Glutamatergic neuron (in vitro differentiated cells): ENCODE measurements around the gene RD3L. TPM values are rescaled to one million over a fixed set of nuclear protein-coding genes. Genes with fewer than 3 reads are reported as not detected.

Experiments used
- DNase-seq: peaks from one replicate; pipeline ENCODE4 v3.0.0; 2022
- H3K27ac Mint-ChIP-seq: one replicate; pipeline ENCODE4 v1.8.0; 2020; ENCODE audit warnings: mild to moderate bottlenecking, mixed read lengths, inconsistent platforms; ENCODE audit not compliant: unreplicated experiment
- H3K27me3 Mint-ChIP-seq: one replicate; pipeline ENCODE4 v1.8.0; 2020; ENCODE audit warnings: mild to moderate bottlenecking, moderate library complexity, mixed read lengths, inconsistent platforms; ENCODE audit not compliant: unreplicated experiment
- H3K36me3 Mint-ChIP-seq: one replicate; pipeline ENCODE4 v1.8.0; 2020; ENCODE audit warnings: mild to moderate bottlenecking, mixed read lengths, inconsistent platforms; ENCODE audit not compliant: unreplicated experiment
- H3K4me1 Mint-ChIP-seq: one replicate; pipeline ENCODE4 v1.8.0; 2020; ENCODE audit warnings: mild to moderate bottlenecking, low read depth, mixed read lengths, inconsistent platforms; ENCODE audit not compliant: unreplicated experiment
- H3K4me3 Mint-ChIP-seq: one replicate; pipeline ENCODE4 v1.8.0; 2020; ENCODE audit warnings: mild to moderate bottlenecking, mixed read lengths, inconsistent platforms; ENCODE audit not compliant: unreplicated experiment
- H3K9me3 Mint-ChIP-seq: one replicate; pipeline ENCODE4 v1.8.0; 2020; ENCODE audit warnings: mild to moderate bottlenecking, moderate library complexity, mixed read lengths, inconsistent platforms; ENCODE audit not compliant: unreplicated experiment
- CTCF ChIP-seq: fragments of 200-600 bp; sonication (generic); IDR thresholded peaks from one replicate; pipeline ENCODE4 v1.5.0; 2021; ENCODE audit not compliant: partially characterized antibody, unreplicated experiment
- total RNA-seq: library from RNA; stranded (reverse); fragmentation: NEBNext Ultra II Directional; extraction: Animal tissue kit (Norgen Biotek cat#: 25700); gene quantifications from one replicate; pipeline ENCODE4 v1.2.1, GENCODE V29; 2021; ENCODE audit not compliant: unreplicated experiment

RD3L gene
- total RNA-seq, 1 donor from 2014 or later, result not detected

DNA sequence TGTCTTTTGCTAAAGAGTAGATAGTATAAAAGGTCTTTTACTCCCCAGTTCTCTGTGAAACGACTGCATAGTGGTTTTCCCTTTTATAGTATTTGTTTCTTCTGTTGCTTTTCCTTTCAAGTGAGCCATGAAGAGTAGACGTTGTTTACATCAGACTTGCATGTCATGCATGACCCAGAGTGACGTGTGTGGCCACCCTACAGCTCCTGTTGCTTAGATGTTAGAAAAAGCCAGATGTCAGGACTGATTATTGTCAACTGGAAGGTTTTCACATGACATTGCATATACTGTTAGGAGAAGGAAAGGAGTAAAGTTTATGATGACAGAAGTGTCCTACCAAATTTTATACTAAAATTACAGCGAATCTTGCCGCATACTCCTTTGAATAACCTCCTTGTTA, 1.3 kb upstream of the RD3L start:
- no peak for TF ChIP-seq CTCF
- peaks cover 2% of the 10 kb centered on the region for H3K9me3 Mint-ChIP-seq
- DNase-seq, result no peak
- H3K4me1 Mint-ChIP-seq, result no peaks in the 10 kb centered on the region
- no peak overlapping the region for H3K4me3 Mint-ChIP-seq
- peaks cover 3% of the 10 kb centered on the region for H3K27me3 Mint-ChIP-seq
- no peaks in the 10 kb centered on the region for H3K36me3 Mint-ChIP-seq
- H3K27ac Mint-ChIP-seq, result no peak overlapping the region

- Mint-ChIP-seq H3K36me3 (no peaks in the 10 kb centered on the region), H3K9me3 (no peaks in the 10 kb centered on the region), H3K4me3 (no peak overlapping the region), H3K4me1 (no peaks in the 10 kb centered on the region), H3K27ac (no peak overlapping the region), H3K27me3 (peaks cover 5% of the 10 kb centered on the region)
- TF ChIP-seq CTCF, result no peak
- DNase-seq, result no peak
These were observed 867 bp downstream of the RD3L start for GRCh38 chr14:103941462-103941861.

- no peak for TF ChIP-seq CTCF
- no peaks in the 10 kb centered on the region for H3K4me1 Mint-ChIP-seq
- no peak overlapping the region for H3K4me3 Mint-ChIP-seq
- H3K36me3 Mint-ChIP-seq, result no peaks in the 10 kb centered on the region
- H3K9me3 Mint-ChIP-seq, result no peaks in the 10 kb centered on the region
- H3K27ac Mint-ChIP-seq, result no peak overlapping the region
- DNase-seq, result no peak
- peaks cover 2% of the 10 kb centered on the region for H3K27me3 Mint-ChIP-seq
These were observed 7.2 kb downstream of the RD3L start for GRCh38 chr14:103935102-103935501.

DNA sequence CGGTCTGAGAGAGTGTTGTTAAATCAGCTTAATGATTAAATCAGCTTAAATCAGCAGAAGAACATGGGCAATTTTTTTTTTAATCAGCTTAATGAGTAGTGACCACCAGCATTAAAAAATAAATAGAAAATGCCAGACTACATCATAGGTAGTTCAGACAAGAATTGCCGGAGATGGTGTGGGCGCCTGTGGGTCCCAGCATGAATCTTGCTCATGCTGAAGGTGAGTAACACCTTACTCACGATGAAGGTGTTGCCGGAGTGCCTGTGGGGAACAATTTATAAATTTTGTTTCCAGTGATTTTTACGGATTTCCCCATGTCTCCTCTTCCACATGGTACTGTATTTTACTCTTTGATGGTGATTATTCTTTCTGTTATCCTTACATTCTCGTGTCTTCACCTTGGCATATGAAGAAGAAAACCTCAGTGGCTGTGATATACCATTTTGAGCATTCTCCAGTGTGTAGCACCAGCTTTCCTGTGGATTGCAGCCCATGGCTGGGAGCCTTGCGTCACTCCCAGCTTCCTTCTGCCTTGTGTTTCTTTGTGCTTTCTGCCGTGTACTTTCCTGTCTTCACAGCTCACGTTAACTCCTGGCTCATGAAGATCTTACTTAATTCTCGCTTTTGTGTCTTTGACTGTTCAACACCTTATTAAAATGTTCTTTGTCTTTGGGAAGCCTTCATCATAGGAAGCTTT, 9.4 kb downstream of the RD3L start:
- H3K9me3 Mint-ChIP-seq, result peaks cover 3% of the 10 kb centered on the region
- DNase-seq, result no peak
- TF ChIP-seq CTCF, result no peak
- H3K36me3 Mint-ChIP-seq, result no peaks in the 10 kb centered on the region
- no peak overlapping the region for H3K27ac Mint-ChIP-seq
- no peak overlapping the region for H3K4me3 Mint-ChIP-seq
- no peaks in the 10 kb centered on the region for H3K4me1 Mint-ChIP-seq
- peaks cover 2% of the 10 kb centered on the region for H3K27me3 Mint-ChIP-seq

DNA sequence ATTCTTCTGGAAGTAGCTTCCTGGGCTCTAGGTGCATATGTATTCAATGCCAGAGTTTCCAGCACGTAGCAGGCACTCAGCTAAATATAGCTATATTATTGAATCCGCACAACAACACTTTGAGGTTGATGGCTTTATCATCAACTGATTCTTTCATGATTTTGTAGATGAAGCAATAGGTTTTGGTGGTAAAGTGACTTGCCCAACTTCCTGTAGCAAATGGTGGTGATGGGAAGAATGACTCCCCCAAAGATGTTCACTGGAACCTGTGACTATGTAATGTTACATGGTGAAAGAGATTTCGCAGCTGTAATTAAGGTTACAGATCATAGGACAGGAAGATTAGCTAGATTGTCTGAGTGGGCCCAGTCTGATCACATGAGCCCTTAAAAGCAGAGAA, 10.9 kb downstream of the RD3L start:
- no peak overlapping the region for H3K27ac Mint-ChIP-seq
- no peaks in the 10 kb centered on the region for H3K27me3 Mint-ChIP-seq
- peaks cover 3% of the 10 kb centered on the region for H3K9me3 Mint-ChIP-seq

More for the DNA sequence above, 10.9 kb downstream of the RD3L start:
- no peak for TF ChIP-seq CTCF
- no peak for DNase-seq
- H3K4me3 Mint-ChIP-seq, result no peak overlapping the region
- H3K36me3 Mint-ChIP-seq, result no peaks in the 10 kb centered on the region
- no peaks in the 10 kb centered on the region for H3K4me1 Mint-ChIP-seq
